SK-N-SH (cell line): ENCODE results near the gene RFX2.

Source experiments
- EZH2phosphoT487 ChIP-seq: fragments of 200-600 bp; sonication (generic); IDR thresholded peaks from 2 replicates; pipeline ENCODE4 v1.6.1; 2017; ENCODE audit warnings: low read depth, mixed run types, mild to moderate bottlenecking, antibody characterized with exemption, moderate library complexity, borderline replicate concordance
- GATA2 ChIP-seq: sonication (generic); formaldehyde crosslinking; IDR thresholded peaks from 2 replicates; pipeline ENCODE4 v1.5.0; 2020; ENCODE audit warnings: mild to moderate bottlenecking, missing genetic modification reagents

- no peak for TF ChIP-seq GATA2 (CRISPR knock-in tag)
- TF ChIP-seq EZH2phosphoT487 = no peak
Measured at GRCh38 chr19:6048348-6048747, 62.0 kb downstream of the RFX2 start.
